ENCODE results near the gene CHTF18. TPM values are rescaled to one million over a fixed set of nuclear protein-coding genes. Genes with fewer than 3 reads are reported as not detected.
A peak's percentile ranks its signal among the peaks of the same experiment; 100 is the strongest.

Gene CHTF18
- total RNA-seq, 3 donors from 2014 or later: 11.9 to 32.4 (median 12.3) TPM

- no peak for ATAC-seq
- TF ChIP-seq, protein P1, sequence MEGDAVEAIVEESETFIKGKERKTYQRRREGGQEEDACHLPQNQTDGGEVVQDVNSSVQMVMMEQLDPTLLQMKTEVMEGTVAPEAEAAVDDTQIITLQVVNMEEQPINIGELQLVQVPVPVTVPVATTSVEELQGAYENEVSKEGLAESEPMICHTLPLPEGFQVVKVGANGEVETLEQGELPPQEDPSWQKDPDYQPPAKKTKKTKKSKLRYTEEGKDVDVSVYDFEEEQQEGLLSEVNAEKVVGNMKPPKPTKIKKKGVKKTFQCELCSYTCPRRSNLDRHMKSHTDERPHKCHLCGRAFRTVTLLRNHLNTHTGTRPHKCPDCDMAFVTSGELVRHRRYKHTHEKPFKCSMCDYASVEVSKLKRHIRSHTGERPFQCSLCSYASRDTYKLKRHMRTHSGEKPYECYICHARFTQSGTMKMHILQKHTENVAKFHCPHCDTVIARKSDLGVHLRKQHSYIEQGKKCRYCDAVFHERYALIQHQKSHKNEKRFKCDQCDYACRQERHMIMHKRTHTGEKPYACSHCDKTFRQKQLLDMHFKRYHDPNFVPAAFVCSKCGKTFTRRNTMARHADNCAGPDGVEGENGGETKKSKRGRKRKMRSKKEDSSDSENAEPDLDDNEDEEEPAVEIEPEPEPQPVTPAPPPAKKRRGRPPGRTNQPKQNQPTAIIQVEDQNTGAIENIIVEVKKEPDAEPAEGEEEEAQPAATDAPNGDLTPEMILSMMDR (IDR thresholded peaks at IDR 0.05): no peak
- no peaks in the 10 kb centered on the region for H3K36me3 ChIP-seq (ENCODE audit: low read depth)
- intact Hi-C loops (cut with DNase I, micrococcal nuclease): no loop called here
- DNase-seq: no peak
- H3K4me3 ChIP-seq: no peak overlapping the region
- H3K9me3 ChIP-seq: no peaks in the 10 kb centered on the region
- no peaks in the 10 kb centered on the region for H3K4me1 ChIP-seq (ENCODE audit: low read depth)
Measured at GRCh38 chr16:797686-798085, 9.3 kb downstream of the CHTF18 start.

- TF ChIP-seq, protein P1 (IDR thresholded peaks at IDR 0.05): no peak
- Histone ChIP-seq H3K9me3 (no peaks in the 10 kb centered on the region), H3K4me1 (ENCODE audit: low read depth) (no peaks in the 10 kb centered on the region), H3K36me3 (ENCODE audit: low read depth) (no peaks in the 10 kb centered on the region), H3K4me3 (no peak overlapping the region)
- intact Hi-C loops (cut with DNase I, micrococcal nuclease): no loop called here
- no peak for ATAC-seq
- no peak for DNase-seq
Measured at GRCh38 chr16:798666-799065, 10.2 kb downstream of the CHTF18 start.

- Histone ChIP-seq H3K4me1 (ENCODE audit: low read depth) (no peaks in the 10 kb centered on the region), H3K36me3 (ENCODE audit: low read depth) (no peaks in the 10 kb centered on the region), H3K4me3 (no peak overlapping the region), H3K9me3 (no peaks in the 10 kb centered on the region)
- no peak for DNase-seq
- no peak for ATAC-seq
- intact Hi-C loops (cut with DNase I, micrococcal nuclease): no loop called here
- TF ChIP-seq, protein P1 (IDR thresholded peaks at IDR 0.05): no peak
Measured at GRCh38 chr16:799111-799947, 10.9 kb downstream of the CHTF18 start.

- TF ChIP-seq, protein P1 (IDR thresholded peaks at IDR 0.05): no peak
- ATAC-seq (peak; percentile 17), DNase-seq (no peak)
- intact Hi-C loops (cut with DNase I, micrococcal nuclease): no loop called here
- Histone ChIP-seq H3K4me3 (no peak within 1 kb of the TSS), H3K9me3 (no peaks in the 10 kb centered on the region), H3K4me1 (ENCODE audit: low read depth) (no peaks in the 10 kb centered on the region), H3K36me3 (ENCODE audit: low read depth) (no peaks in the 10 kb centered on the region)
Measured at GRCh38 chr16:799948-800833, 11.8 kb downstream of the CHTF18 start, which contains the start of gene GNG13. TSS of gene GNG13 (minus strand) at chr16:800734. CDS start at chr16:799077, 1,657 bp downstream.

- no peaks in the 10 kb centered on the region for H3K36me3 ChIP-seq (ENCODE audit: low read depth)
- ATAC-seq (no peak), DNase-seq (no peak)
- intact Hi-C loops (cut with DNase I, micrococcal nuclease): no loop called here
- H3K4me1 ChIP-seq (ENCODE audit: low read depth): no peaks in the 10 kb centered on the region
- H3K9me3 ChIP-seq: no peaks in the 10 kb centered on the region
- H3K4me3 ChIP-seq: no peak overlapping the region
- TF ChIP-seq, protein P1 (IDR thresholded peaks at IDR 0.05): no peak
Measured at GRCh38 chr16:800834-801511, 12.6 kb downstream of the CHTF18 start.
